GM21576 (cell line): ENCODE measurements around the gene CTAG1A.
A peak's percentile ranks its signal among the peaks of the same experiment; 100 is the strongest.
"Not testable (repeated sequence)": the region's sequence is repeated elsewhere in the genome, so short reads cannot be mapped to it uniquely, and the experiment has no call there.

Experiments used
- ATAC-seq: cut with Tn5 transposase; IDR thresholded peaks from one replicate; pipeline ENCODE4 v1.9.1; 2021; ENCODE audit warnings: mild to moderate bottlenecking, moderate library complexity; ENCODE audit not compliant: unreplicated experiment

Gene CTAG1A

DNA sequence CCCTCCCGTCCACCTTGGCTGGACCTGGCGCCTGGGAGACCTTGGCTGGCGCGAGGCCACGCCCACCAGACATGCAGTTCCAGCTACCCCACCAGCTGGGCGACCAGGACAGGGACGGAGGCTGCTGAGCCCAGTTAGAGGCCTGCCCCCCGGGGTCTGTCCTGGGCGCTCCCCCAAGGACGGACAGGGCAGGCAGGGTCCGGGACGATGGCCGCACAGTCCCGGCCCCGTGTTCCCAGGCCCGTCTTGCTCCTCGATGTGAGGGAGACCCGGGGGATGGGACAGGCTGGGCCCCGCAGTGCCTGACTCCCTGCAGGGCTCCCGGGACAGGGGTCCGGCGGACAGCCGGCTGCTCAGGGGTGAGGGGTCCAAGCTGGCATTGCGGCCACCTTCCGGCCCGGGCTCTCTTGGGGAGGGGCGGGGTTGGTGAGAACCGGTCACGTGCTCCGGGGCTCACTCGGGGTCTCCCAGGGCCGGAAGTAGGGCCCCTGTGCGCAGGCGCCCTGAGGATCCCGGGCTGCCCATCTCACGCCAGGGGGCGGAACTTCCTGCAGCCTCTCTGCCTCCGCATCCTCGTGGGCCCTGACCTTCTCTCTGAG is at the start of gene CTAG1A:
Gene CTAG1A (plus strand): TSS at position 549 of the 599 bp plus-strand sequence. CDS start 74 bp downstream, outside the sequence.
- not testable (repeated sequence) for ATAC-seq

DNA sequence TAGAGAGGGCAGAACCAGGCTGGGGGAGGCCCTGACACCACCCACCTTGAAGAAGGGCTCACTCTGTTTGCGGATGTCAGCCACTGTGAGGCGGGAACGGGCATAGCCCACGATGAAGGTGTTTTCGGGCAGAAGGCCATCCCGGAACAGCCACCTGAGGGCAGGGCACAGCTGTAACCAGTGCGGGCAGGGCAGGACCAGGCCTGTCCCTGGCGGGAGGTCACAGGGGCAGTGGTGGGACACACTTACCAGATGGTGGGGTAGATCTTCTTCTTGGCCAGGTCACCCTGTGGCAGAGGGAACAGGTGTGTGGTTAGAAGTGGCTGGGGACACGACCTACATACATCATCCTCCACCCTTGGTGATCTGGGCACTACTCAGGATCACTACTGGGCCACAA is 49.0 kb upstream of the CTAG1A start:
- no peak for ATAC-seq

DNA sequence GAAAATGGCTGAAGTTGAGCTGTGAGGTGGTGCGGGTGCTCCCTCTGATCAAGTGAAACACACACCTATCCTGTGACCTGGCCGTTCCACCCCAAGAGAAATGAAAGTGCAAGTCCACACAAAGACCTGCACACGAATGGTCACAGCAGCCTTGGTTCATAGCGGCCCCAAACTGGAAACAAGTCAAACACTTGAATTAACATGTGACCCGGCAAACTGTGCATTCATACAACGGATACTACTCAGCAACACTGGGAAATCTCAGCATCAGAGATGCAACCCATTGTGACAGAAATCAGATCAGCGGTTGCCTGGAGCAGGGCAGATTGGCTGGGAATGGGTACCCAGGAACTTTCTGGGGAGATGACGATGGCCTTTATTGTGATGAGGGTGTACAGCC is 45.9 kb upstream of the CTAG1A start:
- ATAC-seq, result no peak

DNA sequence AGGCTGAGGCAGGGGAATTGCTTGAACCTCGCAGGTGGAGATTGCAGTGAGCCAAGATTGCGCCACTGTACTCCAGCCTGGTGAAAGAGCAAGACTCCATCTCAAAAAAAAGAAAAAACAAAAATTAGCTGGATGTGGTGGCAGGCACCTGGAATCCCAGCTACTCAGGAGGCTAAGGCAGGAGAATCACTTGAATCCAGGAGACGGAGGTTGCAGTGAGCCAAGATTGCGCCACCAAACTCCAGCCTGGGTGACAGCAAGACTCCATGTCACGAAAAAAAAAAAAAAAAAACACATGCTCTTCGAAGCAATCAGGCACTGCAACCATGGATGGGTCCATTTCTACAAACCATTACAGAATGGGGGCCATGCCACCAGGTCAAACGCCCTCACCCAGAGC is 44.6 kb upstream of the CTAG1A start:
- not testable (repeated sequence) for ATAC-seq

DNA sequence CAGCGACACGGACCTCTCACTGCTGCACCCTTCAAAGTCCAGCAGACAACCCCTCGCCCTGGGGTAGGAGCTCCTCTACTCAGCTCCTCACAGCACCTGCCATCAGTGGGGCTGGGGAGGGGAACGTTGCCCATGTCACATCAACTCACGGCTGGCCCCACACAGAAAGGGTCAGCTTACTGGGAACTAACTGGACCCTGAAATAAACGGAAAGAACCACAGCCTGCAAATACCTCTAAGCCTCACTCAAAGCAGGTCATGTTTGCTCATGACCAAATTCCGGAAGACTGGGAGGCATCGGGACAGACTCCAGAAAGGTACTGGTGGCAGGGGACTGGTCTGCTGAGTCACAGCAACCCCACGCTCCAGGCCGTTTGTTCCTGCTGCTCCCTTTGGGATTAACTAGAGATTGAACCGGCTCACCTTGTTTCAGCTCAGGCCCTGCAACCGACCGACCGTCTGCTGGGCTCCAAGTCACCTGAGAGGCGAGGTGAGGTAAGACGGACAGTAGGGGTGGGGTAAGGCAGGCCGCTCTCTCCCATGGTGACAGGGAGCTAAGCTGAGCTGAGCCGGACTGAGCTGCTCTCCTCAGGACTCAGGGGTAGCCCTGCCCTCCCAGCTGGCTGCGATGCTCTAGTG is 43.9 kb upstream of the CTAG1A start:
- ATAC-seq, result no peak

DNA sequence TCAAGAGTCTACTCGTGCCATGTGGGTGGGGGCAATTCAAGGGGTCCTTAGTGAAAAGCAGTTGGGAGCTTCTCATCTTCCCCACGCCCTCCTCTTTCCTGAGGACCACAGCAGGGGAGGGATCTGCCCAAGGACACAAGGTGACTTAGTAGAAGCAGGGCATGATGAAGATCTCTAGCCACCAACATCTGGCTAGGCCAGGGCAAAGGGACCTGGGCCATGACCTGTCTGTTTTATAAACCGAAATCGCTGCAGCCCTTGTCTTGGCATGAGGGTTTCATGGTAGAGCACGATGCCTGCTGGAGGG is 43.4 kb upstream of the CTAG1A start:
- no peak for ATAC-seq

DNA sequence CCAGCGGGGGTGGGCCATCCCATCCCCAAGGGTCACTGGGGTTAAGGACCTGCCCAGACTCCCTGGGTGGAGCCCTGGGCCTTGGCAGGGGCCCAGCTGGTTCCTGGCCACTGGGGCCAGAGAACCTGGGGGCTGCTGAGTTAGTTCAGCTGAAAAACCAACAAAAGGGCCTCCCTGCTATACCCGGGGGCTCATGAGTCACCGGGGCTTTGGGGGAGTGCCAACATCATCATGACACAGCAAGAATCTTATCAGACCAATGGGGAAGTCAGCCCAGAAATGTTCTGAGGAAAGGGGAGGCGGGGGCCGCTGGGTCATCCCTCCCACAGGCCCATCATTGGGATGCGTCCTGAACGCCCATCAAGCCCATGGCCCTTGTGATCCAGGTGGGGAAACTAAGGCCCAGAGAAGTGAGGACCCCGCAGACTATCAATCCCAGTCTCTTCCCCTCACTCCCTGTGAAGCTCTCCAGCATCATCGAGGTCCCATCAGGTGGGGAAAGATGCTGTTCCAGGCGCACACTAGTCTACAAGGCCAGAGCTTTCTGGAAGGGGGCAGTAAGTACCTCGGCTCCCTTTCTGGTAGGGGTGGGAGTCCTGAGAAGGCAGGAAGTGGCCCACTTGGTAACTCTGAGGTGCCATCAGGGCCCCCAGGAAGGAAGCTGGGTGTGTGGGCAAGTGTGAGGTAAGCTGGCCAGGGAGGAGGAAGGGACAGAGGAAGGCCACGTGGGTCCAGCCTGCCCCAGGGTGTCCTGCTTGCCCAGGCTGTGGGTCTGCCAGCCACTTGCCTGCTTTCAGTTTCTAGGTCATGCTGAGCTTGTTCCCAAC is 42.8 kb upstream of the CTAG1A start:
- ATAC-seq, result no peak

DNA sequence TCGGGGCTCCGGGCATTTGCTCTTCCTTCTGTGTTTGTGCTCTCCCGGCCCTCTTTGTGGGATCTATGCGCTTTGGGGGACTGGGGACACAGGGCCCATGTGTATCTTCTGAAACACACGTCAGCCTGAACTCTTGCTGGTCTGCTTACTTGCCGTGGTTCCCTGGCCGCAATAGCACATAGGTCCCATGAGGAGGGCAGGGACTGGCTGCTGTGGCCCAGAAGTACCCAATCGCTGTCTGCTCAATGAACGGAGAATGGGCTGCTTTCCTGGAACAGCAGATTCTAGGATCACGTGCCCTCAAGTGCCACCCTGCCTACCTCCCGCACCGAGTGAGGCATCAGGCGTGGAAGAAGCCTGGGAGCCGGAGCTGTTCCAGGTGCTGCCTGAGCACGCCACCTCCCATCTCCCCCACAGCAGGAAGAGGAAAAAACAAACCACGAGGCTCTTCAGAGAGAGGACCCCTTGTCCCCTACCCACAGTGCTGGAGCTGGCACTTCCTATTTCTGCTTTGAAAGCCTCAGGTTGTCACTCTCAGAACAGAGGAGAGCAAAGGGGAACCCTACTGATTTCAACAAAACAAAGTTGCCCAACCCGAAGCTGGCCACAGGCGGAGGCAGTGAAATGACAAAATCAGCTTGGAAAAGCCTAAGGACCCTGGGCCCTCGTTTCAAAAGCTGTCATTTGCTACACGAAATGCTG is 42.1 kb upstream of the CTAG1A start:
- no peak for ATAC-seq

DNA sequence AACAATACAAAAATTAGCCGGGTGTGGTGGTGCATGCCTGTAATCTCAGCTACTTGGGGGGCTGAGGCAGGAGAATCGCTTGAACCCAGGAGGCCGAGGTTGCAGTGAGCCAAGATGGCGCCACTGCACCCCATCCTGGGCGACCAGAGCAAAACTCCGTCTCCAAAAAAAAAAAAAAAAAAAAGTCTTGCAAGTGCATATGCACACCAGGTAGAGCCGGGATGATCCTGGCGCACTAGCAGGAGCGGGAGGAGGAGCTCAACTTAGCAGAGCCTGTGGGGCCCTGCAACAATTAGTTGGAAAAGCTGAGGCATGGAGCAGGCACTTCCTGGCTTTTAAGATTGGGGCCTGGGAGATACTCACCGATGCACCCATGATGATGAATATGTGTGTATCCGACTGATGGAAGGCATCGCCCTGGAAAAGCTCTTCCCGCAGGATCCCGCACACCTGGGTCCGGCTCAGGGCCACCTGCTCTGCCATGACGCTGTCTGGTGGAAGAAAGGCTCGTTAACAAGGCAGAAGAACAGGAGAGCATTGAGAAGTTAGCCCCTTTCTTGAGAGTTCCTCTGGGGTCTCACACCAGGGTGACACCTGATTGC is 39.2 kb upstream of the CTAG1A start:
- ATAC-seq, result no peak

DNA sequence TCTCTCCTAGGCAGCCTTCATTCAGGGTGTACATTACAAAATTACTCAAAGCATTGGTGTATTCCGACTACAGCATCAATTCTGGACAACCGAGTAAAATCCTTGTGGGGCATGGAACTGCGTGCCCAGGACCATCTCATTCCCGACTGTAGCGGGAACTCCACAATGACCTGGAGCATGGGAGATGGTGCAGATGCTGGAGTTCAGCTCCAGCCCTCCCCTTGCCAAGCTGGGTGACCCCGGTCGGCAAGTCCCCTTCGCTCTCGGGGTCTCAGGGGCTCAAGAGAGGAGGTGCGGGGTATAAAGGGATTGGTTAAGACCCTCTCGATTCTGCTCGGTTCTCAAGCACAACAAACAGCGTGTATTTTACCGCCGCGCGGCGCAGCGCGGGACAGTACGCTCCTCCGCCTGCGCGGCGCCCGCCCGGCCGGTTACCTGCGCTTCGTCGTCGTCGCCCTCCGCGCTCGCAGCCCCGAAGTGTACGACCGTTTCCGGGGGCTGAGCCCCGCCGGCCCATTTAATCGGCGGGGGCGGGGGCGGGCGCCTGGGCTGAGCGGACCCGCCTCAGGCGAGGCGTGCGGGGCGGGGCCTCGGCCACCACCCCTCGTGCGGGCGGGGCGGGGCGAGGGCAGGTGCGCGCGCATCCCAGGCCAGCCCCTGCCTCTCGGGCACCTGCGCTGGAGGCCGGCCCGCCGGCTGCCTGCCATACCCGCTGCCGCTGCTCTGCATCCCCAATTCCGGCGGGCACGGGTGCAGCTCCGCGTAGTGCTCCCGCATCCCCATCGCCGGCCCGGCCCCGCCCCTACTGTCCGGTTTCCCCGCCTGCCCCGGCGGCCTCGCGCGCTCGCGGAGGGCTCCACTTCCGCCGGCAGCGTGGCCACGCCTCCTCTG is 38.3 kb upstream of the CTAG1A start, which contains the start of gene G6PD:
Gene G6PD (minus strand): TSS at position 493 of the 891 bp plus-strand sequence. CDS start 691 bp downstream, outside the sequence.
- ATAC-seq, result peak; percentile 42

DNA sequence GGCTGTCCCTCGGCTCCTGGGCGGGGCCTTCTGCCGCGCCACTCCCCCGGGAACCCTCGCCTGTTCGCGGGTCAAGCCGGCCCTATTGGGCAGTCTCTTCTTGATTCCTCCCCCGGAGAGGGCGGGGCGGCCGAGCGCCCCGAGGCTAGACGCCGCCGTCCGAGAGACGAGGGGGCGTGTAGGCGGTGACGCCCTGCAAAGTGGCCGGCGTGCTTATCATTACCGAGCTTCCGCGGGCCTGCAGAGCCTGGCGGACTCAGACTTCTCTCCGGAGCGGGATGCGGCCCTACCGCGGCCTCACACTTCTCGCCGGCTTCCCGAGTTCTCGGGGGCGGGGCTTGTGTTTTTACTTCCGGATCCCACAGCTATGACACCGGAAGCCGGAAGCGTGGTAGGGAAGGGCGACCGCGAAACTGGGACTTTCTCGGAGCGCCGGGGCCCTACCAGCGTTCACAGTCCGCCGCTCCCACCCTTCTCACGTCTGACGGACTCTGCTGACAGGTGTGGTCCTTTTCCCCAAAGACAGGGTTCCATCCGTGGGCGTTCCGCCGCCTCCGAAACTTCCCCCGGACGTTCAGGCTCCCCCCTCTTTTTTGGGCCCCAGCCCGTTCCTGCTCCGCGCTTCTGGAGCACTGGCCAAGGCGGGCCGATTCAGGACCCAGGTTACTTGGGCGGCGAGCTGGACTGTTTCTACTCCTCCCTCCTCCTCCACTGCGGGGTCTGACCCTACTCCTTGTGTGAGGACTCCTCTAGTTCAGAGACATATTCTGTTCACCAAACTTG is 37.5 kb upstream of the CTAG1A start, which contains the start of gene IKBKG:
Gene IKBKG (plus strand): TSS at position 376 of the 783 bp plus-strand sequence. CDS start 4,383 bp downstream, outside the sequence.
- ATAC-seq, result peak; percentile 77

DNA sequence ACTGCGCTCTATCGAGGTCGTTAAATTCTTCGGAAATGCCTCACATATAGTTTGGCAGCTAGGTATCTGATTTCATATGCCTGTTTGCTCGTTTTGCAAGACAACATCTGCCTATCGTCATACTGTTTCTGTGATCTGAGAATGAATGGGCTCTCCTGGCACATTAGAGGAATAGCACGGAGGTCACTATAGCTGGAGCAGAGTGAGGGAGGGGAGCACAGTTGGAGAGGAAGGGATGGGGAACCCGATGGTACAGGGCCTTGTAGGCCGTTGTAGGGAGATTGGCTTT is 37.0 kb upstream of the CTAG1A start:
- no peak for ATAC-seq

DNA sequence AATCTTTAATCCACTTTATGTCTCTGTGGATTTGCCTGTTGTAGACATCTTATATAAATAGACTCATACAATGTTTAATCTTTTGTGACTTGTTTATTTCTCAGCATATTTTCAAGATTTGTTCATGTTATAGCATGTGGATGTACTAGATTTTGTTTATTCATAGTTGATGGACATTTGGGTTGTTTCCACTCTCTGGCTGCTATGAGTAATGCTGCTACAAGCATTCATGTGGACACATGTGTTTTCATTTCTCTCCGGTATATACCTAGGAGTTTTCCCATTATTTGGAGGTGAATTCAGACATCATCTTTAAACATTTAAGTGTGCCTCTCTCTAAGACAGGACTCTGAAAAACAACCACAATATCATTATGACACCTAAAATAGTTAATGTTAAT is 35.2 kb upstream of the CTAG1A start:
- ATAC-seq, result no peak

DNA sequence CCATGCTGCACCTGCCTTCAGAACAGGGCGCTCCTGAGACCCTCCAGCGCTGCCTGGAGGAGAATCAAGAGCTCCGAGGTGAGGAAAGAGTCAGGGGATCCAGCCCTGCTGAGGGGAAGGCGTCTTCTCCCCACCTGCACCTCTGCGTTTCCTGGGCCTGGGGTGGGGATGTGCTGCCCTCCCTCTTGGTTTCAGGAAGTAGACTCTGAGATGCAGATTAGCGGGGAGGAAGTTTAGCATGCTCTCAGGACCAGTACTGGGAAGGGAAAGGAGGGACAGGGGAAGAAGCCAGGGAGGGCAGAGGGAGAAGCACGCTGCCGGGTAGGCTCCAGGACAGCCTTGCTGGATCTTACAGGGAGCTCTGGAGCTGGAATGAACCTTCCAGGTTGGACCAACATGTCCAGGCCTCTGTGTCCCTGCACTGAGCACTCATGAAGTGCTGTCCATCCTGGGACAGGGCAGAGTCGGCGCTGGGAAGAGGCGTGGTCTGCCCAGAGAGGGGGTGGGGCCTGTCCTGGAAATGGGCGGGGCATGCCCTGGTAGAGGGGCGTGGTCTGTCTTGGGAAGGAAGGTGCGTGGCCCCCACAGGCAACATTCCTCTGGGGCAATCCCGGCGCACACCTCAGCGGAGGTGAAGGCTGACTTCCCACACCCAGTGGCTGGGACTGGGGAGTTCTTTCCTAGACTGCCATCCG is 32.7 kb upstream of the CTAG1A start:
- ATAC-seq, result not testable (repeated sequence)

DNA sequence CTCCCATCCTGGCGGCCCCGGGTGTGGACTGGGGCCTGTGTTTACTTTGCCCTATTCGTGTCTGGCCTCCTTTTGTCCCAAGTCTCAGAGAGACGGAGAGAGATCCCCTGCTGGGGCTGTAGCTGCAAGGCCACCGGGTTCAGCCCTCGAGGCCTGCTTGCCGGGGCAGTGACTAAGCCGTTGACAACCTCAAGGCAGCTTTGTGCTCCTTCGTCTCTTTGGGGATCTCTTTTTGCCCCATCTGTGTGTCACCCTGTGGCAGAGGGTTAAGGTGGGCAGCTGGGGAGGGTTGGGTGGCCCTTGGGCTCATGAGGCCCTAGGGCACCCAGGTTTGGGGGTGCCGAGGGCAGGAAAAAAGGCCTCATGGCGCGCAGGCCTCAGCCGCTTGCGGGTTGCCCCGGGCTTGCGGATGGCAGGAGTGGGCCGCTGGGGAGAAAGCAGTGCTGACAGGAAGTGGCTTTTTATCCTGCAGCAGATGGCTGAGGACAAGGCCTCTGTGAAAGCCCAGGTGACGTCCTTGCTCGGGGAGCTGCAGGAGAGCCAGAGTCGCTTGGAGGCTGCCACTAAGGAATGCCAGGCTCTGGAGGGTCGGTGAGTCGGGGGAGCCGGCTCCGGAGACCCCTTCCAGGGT is 26.8 kb upstream of the CTAG1A start:
- not testable (repeated sequence) for ATAC-seq

DNA sequence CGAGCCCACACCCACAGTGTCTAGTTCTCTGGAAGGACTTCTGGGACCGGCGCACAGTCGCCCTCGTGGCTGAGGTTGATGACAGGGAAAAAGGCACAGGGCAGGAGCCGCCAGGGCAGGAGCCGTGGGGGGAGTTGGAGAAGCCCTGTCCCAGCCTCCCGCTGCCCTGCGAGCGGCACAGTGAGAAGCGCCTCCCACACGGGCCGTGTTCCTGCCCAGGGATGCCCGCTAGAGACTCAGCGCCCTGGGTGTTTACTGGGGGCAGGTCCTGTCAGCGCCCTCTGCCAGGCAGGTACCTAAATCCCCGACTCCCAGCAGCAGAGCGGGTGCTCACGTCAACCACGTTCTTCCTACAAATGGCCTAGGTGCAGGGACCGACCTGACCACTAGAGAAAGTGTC is 26.0 kb upstream of the CTAG1A start:
- not testable (repeated sequence) for ATAC-seq

DNA sequence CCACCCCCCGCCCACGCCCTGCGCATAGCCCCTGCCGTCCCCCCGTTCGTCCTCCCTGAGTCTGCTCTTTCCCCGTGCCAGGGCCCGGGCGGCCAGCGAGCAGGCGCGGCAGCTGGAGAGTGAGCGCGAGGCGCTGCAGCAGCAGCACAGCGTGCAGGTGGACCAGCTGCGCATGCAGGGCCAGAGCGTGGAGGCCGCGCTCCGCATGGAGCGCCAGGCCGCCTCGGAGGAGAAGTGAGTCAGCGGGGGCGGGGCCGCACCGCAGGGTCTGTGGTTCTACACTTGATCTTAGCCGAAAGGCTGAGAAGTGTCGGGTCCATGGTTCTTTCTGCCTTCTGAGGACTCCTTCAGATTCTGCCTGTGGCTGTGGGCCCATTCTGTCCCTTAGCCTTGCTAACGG is 24.6 kb upstream of the CTAG1A start:
- ATAC-seq, result not testable (repeated sequence)

DNA sequence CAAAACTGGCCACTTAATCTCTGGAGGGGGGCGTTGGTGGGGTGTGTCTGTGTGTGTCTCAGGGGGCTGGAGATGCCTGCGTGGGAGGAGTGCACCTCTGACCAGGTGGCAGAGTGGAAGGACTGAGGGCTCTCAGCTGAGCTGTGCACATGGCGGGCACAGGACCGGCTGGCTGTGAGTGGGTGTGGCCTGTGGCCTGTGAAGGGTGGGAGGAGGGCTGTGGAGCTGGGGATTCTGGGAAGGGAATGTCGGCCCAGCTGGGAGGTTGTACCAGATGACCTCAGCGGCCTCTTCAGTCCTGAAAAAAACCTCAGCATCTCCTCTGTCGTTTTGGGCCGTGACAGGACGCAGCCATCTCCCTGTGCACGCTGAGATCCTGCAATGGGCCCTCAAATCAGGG is 22.6 kb upstream of the CTAG1A start:
- ATAC-seq, result not testable (repeated sequence)
